HUES6 (cell line): ENCODE measurements around the gene MED13L.
"Not testable (repeated sequence)": the region's sequence is repeated elsewhere in the genome, so short reads cannot be mapped to it uniquely, and the experiment has no call there.

ENCODE experiments used
- H3K27ac ChIP-seq: 2 replicates; pipeline ENCODE4 v1.7.0; 2013; ENCODE audit warnings: low read depth, mild to moderate bottlenecking, low read length, inconsistent platforms
- H3K27me3 ChIP-seq: 2 replicates; pipeline ENCODE4 v1.6.1; 2013; ENCODE audit warnings: low read length; ENCODE audit not compliant: control insufficient read depth, insufficient read depth
- H3K36me3 ChIP-seq: 2 replicates; pipeline ENCODE4 v1.6.1; 2013; ENCODE audit warnings: low read length; ENCODE audit not compliant: control insufficient read depth, insufficient read depth
- H3K4me1 ChIP-seq: 2 replicates; pipeline ENCODE4 v1.6.1; 2013; ENCODE audit warnings: low read length; ENCODE audit not compliant: control insufficient read depth, insufficient read depth
- H3K4me3 ChIP-seq: 2 replicates; pipeline ENCODE4 v1.5.1; 2013; ENCODE audit warnings: low read depth, low read length
- H3K9ac ChIP-seq: one replicate; pipeline ENCODE4 v1.6.1; 2013; ENCODE audit warnings: mild to moderate bottlenecking, low read length
- H3K9me3 ChIP-seq: 2 replicates; pipeline ENCODE4 v1.6.1; 2013; ENCODE audit warnings: low read depth, low read length; ENCODE audit not compliant: control insufficient read depth, insufficient read depth

MED13L gene

GRCh38 chr12:116140529-116140928 is 137.0 kb downstream of the MED13L start:
- Histone ChIP-seq H3K27ac (no peak overlapping the region), H3K27me3 (no peaks in the 10 kb centered on the region), H3K4me3 (no peak overlapping the region), H3K9ac (no peak overlapping the region), H3K9me3 (no peaks in the 10 kb centered on the region), H3K36me3 (no peaks in the 10 kb centered on the region), H3K4me1 (peaks cover 50% of the 10 kb centered on the region)

- no peaks in the 10 kb centered on the region for H3K36me3 ChIP-seq
- H3K4me3 ChIP-seq: no peak overlapping the region
- H3K27ac ChIP-seq: peak overlapping the region; percentile 19; the same call in 1 of the 2 replicates
- peaks cover 40% of the 10 kb centered on the region for H3K4me1 ChIP-seq
- no peaks in the 10 kb centered on the region for H3K9me3 ChIP-seq
- H3K9ac ChIP-seq: no peak overlapping the region
- no peaks in the 10 kb centered on the region for H3K27me3 ChIP-seq
Measured at GRCh38 chr12:116138781-116139180, 138.7 kb downstream of the MED13L start.

GRCh38 chr12:116138364-116138763 is 139.1 kb downstream of the MED13L start:
- H3K4me1 ChIP-seq: peaks cover 40% of the 10 kb centered on the region
- H3K27ac ChIP-seq: peak overlapping the region; percentile 19; the same call in 1 of the 2 replicates
- no peak overlapping the region for H3K9ac ChIP-seq
- no peaks in the 10 kb centered on the region for H3K36me3 ChIP-seq
- H3K9me3 ChIP-seq: no peaks in the 10 kb centered on the region
- no peaks in the 10 kb centered on the region for H3K27me3 ChIP-seq
- no peak overlapping the region for H3K4me3 ChIP-seq

- H3K27me3 ChIP-seq: no peaks in the 10 kb centered on the region
- peaks cover 45% of the 10 kb centered on the region for H3K4me1 ChIP-seq
- no peak overlapping the region for H3K27ac ChIP-seq
- no peak overlapping the region for H3K4me3 ChIP-seq
- no peak overlapping the region for H3K9ac ChIP-seq
- H3K36me3 ChIP-seq: no peaks in the 10 kb centered on the region
- no peaks in the 10 kb centered on the region for H3K9me3 ChIP-seq
Measured at GRCh38 chr12:116137318-116137717, 140.2 kb downstream of the MED13L start.

- Histone ChIP-seq H3K27ac (no peak overlapping the region), H3K4me3 (no peak overlapping the region), H3K36me3 (no peaks in the 10 kb centered on the region), H3K27me3 (no peaks in the 10 kb centered on the region), H3K9ac (no peak overlapping the region), H3K4me1 (peaks cover 47% of the 10 kb centered on the region), H3K9me3 (no peaks in the 10 kb centered on the region)
Measured at GRCh38 chr12:116136340-116136739, 141.2 kb downstream of the MED13L start.

GRCh38 chr12:116135209-116135930 is 142.1 kb downstream of the MED13L start:
- no peak overlapping the region for H3K9ac ChIP-seq
- no peaks in the 10 kb centered on the region for H3K36me3 ChIP-seq
- H3K9me3 ChIP-seq: no peaks in the 10 kb centered on the region
- H3K27me3 ChIP-seq: no peaks in the 10 kb centered on the region
- H3K4me3 ChIP-seq: no peak overlapping the region
- peaks cover 54% of the 10 kb centered on the region for H3K4me1 ChIP-seq
- H3K27ac ChIP-seq: no peak overlapping the region

GRCh38 chr12:116133636-116134214 is 143.8 kb downstream of the MED13L start:
- H3K4me3 ChIP-seq: no peak overlapping the region

GRCh38 chr12:116133149-116133548 is 144.3 kb downstream of the MED13L start:
- H3K4me1 ChIP-seq: peaks cover 39% of the 10 kb centered on the region
- no peak overlapping the region; the same call in 1 of the 2 replicates for H3K27ac ChIP-seq
- H3K9me3 ChIP-seq: no peaks in the 10 kb centered on the region
- no peaks in the 10 kb centered on the region for H3K27me3 ChIP-seq
- H3K36me3 ChIP-seq: no peaks in the 10 kb centered on the region
- H3K4me3 ChIP-seq: no peak overlapping the region
- H3K9ac ChIP-seq: no peak overlapping the region

More at GRCh38 chr12:116133636-116134214, 143.8 kb downstream of the MED13L start:
- no peaks in the 10 kb centered on the region for H3K27me3 ChIP-seq
- no peaks in the 10 kb centered on the region for H3K9me3 ChIP-seq
- peaks cover 40% of the 10 kb centered on the region for H3K4me1 ChIP-seq
- no peak overlapping the region; the same call in 1 of the 2 replicates for H3K27ac ChIP-seq
- H3K36me3 ChIP-seq: no peaks in the 10 kb centered on the region
- no peak overlapping the region for H3K9ac ChIP-seq

- peaks cover 47% of the 10 kb centered on the region for H3K4me1 ChIP-seq
- H3K27ac ChIP-seq, H3K9me3 ChIP-seq, H3K9ac ChIP-seq, H3K4me3 ChIP-seq, H3K36me3 ChIP-seq, H3K27me3 ChIP-seq: not testable (repeated sequence)
Measured at GRCh38 chr12:116131987-116132386, 145.5 kb downstream of the MED13L start.

GRCh38 chr12:116131176-116131575 is 146.3 kb downstream of the MED13L start:
- Histone ChIP-seq H3K36me3 (no peaks in the 10 kb centered on the region), H3K4me1 (peaks cover 53% of the 10 kb centered on the region), H3K27me3 (no peaks in the 10 kb centered on the region), H3K27ac (no peak overlapping the region), H3K9ac (no peak overlapping the region), H3K4me3 (no peak overlapping the region), H3K9me3 (no peaks in the 10 kb centered on the region)

- Histone ChIP-seq H3K4me1 (peaks cover 55% of the 10 kb centered on the region), H3K4me3 (no peak overlapping the region), H3K9ac (no peak overlapping the region), H3K27ac (no peak overlapping the region), H3K27me3 (no peaks in the 10 kb centered on the region), H3K9me3 (no peaks in the 10 kb centered on the region), H3K36me3 (no peaks in the 10 kb centered on the region)
Measured at GRCh38 chr12:116130431-116130830, 147.1 kb downstream of the MED13L start.
